Fibroblast of the aortic adventitia (primary cell): ENCODE data around the gene ZNF138. TPM values are rescaled to one million over a fixed set of nuclear protein-coding genes. Genes with fewer than 3 reads are reported as not detected.

ENCODE experiments used
- DNase-seq: peaks from one replicate; pipeline ENCODE4 v3.0.0-alpha.2; 2010; ENCODE audit warnings: low read depth
- H3K4me3 ChIP-seq: 2 replicates; pipeline ENCODE4 v1.5.1; 2011; ENCODE audit warnings: low read depth, mild to moderate bottlenecking, control low read depth, low read length, moderate library complexity
- total RNA-seq: library from RNA; depleted of rRNA; stranded (reverse); fragments of >200 nt; gene quantifications from 2 replicates; pipeline ENCODE4 v1.2.3, GENCODE V29; 2012; ENCODE audit warnings: low replicate concordance
- TF ChIP-seq, protein P1 (sequence below): IDR thresholded peaks from 2 replicates; pipeline ENCODE4 v1.5.1; 2011; ENCODE audit warnings: mild to moderate bottlenecking, low read length, control low read depth, inconsistent platforms; ENCODE audit not compliant: insufficient read depth

The ZNF138 gene
- total RNA-seq, 1 donor = 6.8 TPM

DNA sequence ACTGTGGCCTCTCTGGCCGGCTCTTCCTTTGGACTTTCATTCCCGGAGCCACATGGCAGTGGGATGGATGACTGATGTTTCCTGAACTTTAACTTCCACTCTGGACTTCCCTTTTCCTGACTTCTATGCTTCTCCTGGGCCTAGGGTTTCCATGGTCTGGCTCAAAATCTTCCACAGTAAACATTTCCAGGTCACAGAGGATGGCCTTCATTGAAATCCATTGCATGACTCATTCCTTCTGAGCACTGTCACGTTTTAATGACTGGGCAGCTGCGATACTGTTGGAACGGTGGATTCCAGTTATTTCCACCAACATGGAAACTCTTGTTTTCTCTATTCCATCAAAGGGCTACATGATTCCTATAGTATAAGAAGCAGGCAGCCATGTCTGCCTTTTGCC is 84.5 kb downstream of the ZNF138 start:
- DNase-seq = no peak
- TF ChIP-seq, protein P1, sequence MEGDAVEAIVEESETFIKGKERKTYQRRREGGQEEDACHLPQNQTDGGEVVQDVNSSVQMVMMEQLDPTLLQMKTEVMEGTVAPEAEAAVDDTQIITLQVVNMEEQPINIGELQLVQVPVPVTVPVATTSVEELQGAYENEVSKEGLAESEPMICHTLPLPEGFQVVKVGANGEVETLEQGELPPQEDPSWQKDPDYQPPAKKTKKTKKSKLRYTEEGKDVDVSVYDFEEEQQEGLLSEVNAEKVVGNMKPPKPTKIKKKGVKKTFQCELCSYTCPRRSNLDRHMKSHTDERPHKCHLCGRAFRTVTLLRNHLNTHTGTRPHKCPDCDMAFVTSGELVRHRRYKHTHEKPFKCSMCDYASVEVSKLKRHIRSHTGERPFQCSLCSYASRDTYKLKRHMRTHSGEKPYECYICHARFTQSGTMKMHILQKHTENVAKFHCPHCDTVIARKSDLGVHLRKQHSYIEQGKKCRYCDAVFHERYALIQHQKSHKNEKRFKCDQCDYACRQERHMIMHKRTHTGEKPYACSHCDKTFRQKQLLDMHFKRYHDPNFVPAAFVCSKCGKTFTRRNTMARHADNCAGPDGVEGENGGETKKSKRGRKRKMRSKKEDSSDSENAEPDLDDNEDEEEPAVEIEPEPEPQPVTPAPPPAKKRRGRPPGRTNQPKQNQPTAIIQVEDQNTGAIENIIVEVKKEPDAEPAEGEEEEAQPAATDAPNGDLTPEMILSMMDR = no peak
- H3K4me3 ChIP-seq = no peak overlapping the region

DNA sequence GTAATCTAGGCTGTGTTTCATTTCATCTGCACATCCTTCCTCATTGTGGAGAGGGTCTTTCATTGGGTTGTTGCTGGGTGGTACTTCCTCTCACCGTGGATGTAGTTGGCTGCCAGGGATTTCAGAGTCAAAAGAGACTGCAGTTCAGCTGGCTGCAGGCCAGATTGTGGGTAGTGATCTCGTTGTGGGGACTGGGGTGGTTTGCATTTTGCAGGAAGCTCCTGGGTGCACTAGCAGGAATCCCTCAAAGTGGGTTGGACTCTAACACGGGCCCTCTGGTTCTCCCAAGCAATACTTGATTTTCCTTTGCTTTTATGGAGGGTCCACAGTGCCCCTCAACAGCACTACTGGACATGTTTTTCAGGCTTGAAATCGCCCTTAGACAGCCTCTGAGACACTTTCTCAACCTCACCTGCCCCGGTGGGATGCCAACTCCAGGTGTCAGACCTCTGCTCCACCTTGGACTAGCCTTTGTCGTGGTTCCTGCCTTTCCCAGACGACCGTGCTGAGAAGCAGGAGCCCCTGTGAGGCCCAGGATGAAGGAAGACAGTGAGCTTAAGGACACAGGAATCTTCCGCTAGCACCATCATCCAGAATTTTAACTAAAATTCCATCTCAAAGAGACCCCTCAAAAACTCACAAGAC is 85.0 kb downstream of the ZNF138 start:
- no peak overlapping the region for H3K4me3 ChIP-seq
- DNase-seq = no peak
- TF ChIP-seq, protein P1 = no peak

DNA sequence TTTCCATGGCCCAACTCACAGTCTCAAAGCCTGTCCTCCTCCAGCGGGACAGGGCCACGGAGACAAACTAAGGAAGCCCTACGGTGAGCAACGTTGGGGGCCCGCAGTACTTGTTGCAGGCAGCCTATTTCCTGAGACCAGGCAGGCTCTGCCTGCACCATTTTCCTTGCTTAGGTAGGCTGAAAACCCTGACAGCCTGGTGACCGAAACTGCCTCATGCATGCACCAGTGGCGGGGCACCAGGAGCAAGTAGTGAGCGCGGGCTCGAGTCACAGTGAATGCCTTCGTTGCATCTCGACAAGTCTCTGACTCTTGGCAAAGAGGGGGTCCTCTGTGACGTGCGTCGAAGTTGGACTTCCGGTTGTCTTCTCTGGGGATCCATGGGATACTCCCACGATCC is 85.6 kb downstream of the ZNF138 start:
- H3K4me3 ChIP-seq = no peak overlapping the region
- TF ChIP-seq, protein P1 = no peak
- DNase-seq = no peak

DNA sequence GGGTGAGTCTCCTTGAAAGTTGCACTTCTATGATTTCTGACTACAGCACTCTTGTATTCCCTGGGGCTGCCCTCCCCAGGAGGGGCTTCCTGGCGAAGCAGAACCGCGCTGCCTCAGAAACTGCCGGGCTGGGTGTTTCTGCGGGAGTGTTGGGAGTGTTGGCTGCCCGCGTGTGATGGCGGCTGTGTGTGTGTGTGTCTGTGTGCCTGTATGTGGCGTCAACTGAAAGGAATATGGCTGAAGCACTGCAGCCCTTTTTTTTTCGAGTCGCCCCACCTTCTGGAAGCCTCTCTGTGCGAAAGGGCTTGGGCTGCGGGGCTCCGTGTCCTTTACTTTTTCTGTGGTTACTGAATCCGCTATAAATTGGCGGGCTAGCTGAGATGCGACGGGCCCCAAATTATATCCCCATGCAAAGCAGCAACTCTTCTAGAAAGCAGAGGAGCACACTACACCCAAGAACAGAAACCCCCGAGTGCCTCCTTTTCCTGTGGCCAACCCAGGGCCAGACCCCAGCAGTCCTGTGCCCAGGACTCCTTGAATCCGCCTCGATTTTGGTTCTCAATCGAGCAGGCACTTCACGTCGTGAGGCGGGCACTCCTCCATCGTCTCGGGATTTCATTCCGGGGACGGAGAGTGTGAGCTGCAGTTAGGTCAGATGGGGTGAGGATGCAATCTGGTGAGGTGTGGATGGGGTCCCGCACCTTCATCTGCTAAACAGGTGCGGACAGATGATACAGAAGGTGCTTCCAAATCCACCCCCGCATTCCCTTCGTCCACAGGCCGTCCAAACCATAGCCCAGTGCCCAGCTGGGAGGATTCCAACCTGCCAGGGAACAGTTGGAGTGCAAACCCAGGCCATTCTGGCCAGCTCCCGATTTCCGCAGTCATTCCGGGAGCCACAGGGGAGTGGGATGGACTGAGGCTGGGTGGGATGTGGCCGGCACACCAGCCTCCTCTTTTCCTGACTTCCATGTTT is 86.4 kb downstream of the ZNF138 start:
- TF ChIP-seq, protein P1 = no peak
- H3K4me3 ChIP-seq = no peak overlapping the region
- no peak for DNase-seq

DNA sequence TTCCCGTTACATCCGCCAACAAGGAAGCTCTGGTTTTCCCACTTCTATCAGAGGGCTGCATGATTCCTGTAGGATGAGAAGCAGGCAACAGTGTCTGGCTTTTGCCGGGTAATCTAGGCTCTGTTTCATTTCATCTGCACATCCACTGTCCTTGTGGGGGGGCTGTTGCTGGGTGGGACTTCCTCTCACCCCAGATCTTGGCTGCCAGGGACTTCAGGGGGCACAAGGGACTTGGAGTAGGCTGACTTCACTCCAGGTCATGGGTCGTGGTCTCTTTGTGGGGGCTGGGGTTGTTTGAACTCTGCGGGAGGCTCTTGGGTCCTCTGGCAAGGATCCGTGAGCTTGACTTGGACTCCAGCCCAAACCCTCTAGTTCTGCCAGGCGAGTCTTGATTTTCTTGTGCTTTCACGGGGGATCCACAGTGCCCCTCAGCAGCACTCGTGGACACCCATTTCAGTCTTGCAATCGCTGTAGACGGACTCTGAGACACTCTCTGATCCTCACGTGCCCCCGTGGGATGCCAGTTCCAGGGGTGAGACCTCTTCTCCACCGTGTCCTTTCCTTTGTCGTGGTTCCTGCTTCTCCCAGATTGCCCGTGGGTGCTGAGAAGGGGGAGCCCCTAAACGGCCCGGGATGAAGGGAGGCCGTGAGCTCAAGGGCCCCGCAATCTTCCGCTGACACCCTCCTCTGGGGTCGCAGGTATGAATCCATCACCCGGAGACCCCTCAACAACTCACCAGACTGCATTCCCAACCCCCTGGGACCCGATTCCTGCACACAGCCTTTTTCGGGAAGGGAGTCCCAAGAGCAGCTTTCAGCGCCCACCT is 87.4 kb downstream of the ZNF138 start:
- DNase-seq = no peak
- no peak overlapping the region for H3K4me3 ChIP-seq
- TF ChIP-seq, protein P1 = no peak

DNA sequence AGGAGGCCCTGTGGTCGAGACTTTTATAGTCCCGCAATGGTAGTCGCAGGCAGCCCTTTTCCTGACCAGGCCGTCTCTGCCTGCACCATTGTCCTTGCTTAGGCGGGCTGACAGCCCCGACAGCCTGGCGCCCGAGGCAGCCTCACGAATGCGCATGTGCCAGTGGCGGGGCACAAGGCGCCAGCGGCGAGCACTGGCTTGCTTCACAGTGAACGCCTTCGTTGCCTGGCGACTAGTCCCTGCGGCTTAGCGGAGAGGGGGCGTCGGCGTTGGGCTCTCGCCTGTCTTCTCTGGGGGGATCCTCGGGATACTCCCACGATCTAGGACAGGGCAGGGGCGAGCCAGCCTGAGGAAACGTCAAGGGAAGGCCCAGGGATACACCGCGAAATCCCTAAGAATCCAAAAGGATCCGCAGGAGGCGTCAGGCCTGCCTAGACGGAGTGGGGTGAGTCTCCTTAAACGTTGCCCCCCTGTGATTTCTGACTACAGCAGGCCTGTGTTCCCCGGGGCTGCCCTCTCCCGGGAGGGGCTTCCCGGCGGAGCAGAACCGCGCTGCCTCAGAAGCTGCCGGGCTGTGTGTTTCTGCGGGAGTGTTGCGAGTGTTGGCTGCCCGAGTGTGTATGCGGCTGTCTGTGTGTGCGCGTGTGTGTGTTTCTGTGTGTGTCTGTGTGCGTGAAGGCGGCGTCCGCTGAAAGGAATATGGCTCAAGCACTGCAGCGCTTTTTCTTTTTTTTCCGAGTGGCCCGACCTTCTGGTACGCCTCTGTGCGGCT is 88.3 kb downstream of the ZNF138 start:
- peak overlapping the region; percentile 31 for H3K4me3 ChIP-seq
- peak; percentile 10 for DNase-seq

More for the DNA sequence above, 88.3 kb downstream of the ZNF138 start:
- TF ChIP-seq, protein P1 = no peak
